Measurements from ENCODE around the gene SERAC1. TPM values are rescaled to one million over a fixed set of nuclear protein-coding genes. Genes with fewer than 3 reads are reported as not detected.

The SERAC1 gene
- polyA plus RNA-seq, 1 donor (not counting 4 experiments of a cell fraction or from before 2014, with no cell fraction given) = 10.1 TPM

DNA sequence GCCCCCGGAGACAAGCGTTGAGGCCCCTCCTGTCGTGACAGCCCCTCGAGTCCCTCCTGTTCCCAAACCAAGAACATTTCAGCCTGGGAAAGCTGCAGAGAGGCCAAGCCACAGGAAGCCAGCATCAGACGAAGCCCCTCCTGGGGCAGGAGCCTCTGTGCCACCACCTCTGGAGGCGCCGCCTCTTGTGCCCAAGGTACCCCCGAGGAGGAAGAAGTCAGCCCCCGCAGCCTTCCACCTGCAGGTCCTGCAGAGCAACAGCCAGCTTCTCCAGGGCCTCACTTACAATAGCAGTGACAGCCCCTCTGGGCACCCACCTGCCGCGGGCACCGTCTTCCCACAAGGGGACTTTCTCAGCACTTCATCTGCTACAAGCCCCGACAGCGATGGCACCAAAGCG, 72.4 kb downstream of the SERAC1 start:
- Histone ChIP-seq H3K36me3 (ENCODE audit: control insufficient read depth in 2 of 2, extremely low read depth in 1 of 2, insufficient read depth in 2 of 2, low read length in 2 of 2) (peaks cover 3 to 6% of the 10 kb centered on the region in 2 experiments), H2AFZ (ENCODE audit: control insufficient read depth, low read length) (no peak overlapping the region), H3K79me2 (ENCODE audit: control insufficient read depth, insufficient read depth, low read length) (no peaks in the 10 kb centered on the region), H3K27me3 (ENCODE audit: control insufficient read depth, extremely low read depth, insufficient read depth, low read length) (no peaks in the 10 kb centered on the region), H3K9ac (ENCODE audit: control insufficient read depth, extremely low read depth, insufficient read depth, low read length) (no peak overlapping the region), H3K4me3 (ENCODE audit: control insufficient read depth in 2 of 3, extremely low read depth in 1 of 3, insufficient read depth in 2 of 3, low read depth in 1 of 3, low read length in 3 of 3) (no peak overlapping the region), H4K20me1 (ENCODE audit: control insufficient read depth, extremely low read depth, insufficient read depth, low read length) (no peaks in the 10 kb centered on the region), H3K9me3 (ENCODE audit: control insufficient read depth, low read depth, low read length) (no peaks in the 10 kb centered on the region), H3K9me1 (ENCODE audit: control insufficient read depth, extremely low read depth, insufficient read depth, low read length) (no peaks in the 10 kb centered on the region), H3K4me2 (ENCODE audit: control insufficient read depth, extremely low read depth, insufficient read depth, low read depth, low read length) (no peak overlapping the region), H3K4me1 (ENCODE audit: control insufficient read depth, extremely low read depth, insufficient read depth, low read length) (no peaks in the 10 kb centered on the region), H3K27ac (ENCODE audit: control insufficient read depth, insufficient read depth, low read length) (no peak overlapping the region)
- no peak for TF ChIP-seq EZH2 (IDR thresholded peaks at IDR 0.05; ENCODE audit: low read length)
- TF ChIP-seq, protein P1, sequence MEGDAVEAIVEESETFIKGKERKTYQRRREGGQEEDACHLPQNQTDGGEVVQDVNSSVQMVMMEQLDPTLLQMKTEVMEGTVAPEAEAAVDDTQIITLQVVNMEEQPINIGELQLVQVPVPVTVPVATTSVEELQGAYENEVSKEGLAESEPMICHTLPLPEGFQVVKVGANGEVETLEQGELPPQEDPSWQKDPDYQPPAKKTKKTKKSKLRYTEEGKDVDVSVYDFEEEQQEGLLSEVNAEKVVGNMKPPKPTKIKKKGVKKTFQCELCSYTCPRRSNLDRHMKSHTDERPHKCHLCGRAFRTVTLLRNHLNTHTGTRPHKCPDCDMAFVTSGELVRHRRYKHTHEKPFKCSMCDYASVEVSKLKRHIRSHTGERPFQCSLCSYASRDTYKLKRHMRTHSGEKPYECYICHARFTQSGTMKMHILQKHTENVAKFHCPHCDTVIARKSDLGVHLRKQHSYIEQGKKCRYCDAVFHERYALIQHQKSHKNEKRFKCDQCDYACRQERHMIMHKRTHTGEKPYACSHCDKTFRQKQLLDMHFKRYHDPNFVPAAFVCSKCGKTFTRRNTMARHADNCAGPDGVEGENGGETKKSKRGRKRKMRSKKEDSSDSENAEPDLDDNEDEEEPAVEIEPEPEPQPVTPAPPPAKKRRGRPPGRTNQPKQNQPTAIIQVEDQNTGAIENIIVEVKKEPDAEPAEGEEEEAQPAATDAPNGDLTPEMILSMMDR (optimal IDR thresholded peaks at IDR 0.05 in 1 of 3, IDR thresholded peaks at IDR 0.05 in 1 of 3, conservative IDR thresholded peaks at IDR 0.05 in 1 of 3; ENCODE audit: extremely low read depth in 1 of 3, insufficient read depth in 2 of 3, low read length in 3 of 3) = no peak
- DNase-seq (ENCODE audit: low read depth, low spot score) (no peak), FAIRE-seq (no peak)
- dilution Hi-C loops (cut with MboI; ENCODE audit: extremely low pct_ligation_motif_present, low sequenced_read_pairs) = no loop called here

DNA sequence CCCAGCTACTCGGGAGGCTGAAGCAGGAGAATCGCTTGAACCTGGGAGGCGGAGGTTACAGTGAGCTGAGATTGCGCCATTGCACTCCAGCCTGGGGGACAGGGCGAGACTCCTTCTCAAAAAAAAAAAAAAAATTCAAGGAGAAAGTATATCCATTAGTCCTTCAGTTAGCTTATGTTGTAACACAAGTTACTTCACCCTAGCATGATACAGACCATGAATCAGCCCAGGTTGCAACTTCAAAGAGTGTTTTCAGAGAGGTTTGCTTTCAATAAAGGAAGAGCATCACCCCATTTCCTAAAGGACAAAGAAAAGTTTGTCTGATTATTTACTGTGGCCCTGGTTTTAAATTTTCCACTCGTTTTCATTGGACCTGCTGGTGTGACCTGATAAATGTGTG, 73.0 kb downstream of the SERAC1 start:
- no peaks in the 10 kb centered on the region for H3K27me3 ChIP-seq (ENCODE audit: control insufficient read depth, extremely low read depth, insufficient read depth, low read length)
- H3K9ac ChIP-seq (ENCODE audit: control insufficient read depth, extremely low read depth, insufficient read depth, low read length) = no peak overlapping the region
- no peaks in the 10 kb centered on the region for H4K20me1 ChIP-seq (ENCODE audit: control insufficient read depth, extremely low read depth, insufficient read depth, low read length)
- no peaks in the 10 kb centered on the region for H3K9me3 ChIP-seq (ENCODE audit: control insufficient read depth, low read depth, low read length)
- dilution Hi-C loops (cut with MboI; ENCODE audit: extremely low pct_ligation_motif_present, low sequenced_read_pairs) = no loop called here
- no peak for TF ChIP-seq EZH2 (IDR thresholded peaks at IDR 0.05; ENCODE audit: low read length)
- TF ChIP-seq, protein P1 (optimal IDR thresholded peaks at IDR 0.05 in 1 of 3, IDR thresholded peaks at IDR 0.05 in 1 of 3, conservative IDR thresholded peaks at IDR 0.05 in 1 of 3; ENCODE audit: extremely low read depth in 1 of 3, insufficient read depth in 2 of 3, low read length in 3 of 3) = no peak
- no peaks in the 10 kb centered on the region for H3K9me1 ChIP-seq (ENCODE audit: control insufficient read depth, extremely low read depth, insufficient read depth, low read length)
- H2AFZ ChIP-seq (ENCODE audit: control insufficient read depth, low read length) = no peak overlapping the region
- no peak for DNase-seq (ENCODE audit: low read depth, low spot score)
- H3K27ac ChIP-seq (ENCODE audit: control insufficient read depth, insufficient read depth, low read length) = no peak overlapping the region
- no peak overlapping the region for H3K4me2 ChIP-seq (ENCODE audit: control insufficient read depth, extremely low read depth, insufficient read depth, low read depth, low read length)
- peaks cover 3 to 6% of the 10 kb centered on the region in 2 experiments for H3K36me3 ChIP-seq (ENCODE audit: control insufficient read depth in 2 of 2, extremely low read depth in 1 of 2, insufficient read depth in 2 of 2, low read length in 2 of 2)
- no peak overlapping the region for H3K4me3 ChIP-seq (ENCODE audit: control insufficient read depth in 2 of 3, extremely low read depth in 1 of 3, insufficient read depth in 2 of 3, low read depth in 1 of 3, low read length in 3 of 3)
- no peak for FAIRE-seq
- no peaks in the 10 kb centered on the region for H3K4me1 ChIP-seq (ENCODE audit: control insufficient read depth, extremely low read depth, insufficient read depth, low read length)
- no peaks in the 10 kb centered on the region for H3K79me2 ChIP-seq (ENCODE audit: control insufficient read depth, insufficient read depth, low read length)
